ENCODE results near the gene RBKS.

DNA sequence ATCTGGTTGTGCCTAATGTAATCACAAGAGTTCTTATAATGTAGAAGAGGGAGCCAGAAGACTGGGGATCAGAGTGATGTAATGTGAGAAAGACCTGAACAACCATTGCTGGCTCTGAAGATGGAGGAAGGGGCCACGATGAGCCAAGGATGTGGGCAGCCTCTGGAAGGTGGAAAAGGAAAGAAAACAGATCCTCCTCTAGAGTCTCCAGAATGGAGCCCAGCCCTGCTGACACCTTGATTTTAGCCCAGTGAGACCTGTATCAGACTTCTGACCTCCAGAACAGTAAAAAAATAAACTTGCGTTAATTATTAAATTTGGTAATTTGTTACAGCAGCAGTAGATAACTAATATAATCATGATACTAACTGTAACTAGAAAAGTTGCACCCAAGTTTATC is 3.1 kb downstream of the RBKS start:
- TF ChIP-seq, protein P1, sequence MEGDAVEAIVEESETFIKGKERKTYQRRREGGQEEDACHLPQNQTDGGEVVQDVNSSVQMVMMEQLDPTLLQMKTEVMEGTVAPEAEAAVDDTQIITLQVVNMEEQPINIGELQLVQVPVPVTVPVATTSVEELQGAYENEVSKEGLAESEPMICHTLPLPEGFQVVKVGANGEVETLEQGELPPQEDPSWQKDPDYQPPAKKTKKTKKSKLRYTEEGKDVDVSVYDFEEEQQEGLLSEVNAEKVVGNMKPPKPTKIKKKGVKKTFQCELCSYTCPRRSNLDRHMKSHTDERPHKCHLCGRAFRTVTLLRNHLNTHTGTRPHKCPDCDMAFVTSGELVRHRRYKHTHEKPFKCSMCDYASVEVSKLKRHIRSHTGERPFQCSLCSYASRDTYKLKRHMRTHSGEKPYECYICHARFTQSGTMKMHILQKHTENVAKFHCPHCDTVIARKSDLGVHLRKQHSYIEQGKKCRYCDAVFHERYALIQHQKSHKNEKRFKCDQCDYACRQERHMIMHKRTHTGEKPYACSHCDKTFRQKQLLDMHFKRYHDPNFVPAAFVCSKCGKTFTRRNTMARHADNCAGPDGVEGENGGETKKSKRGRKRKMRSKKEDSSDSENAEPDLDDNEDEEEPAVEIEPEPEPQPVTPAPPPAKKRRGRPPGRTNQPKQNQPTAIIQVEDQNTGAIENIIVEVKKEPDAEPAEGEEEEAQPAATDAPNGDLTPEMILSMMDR (IDR thresholded peaks at IDR 0.05): no peak
- no peak for TF ChIP-seq POLR2A (IDR thresholded peaks at IDR 0.05)
